GM15510 (cell line): ENCODE results near the gene TBC1D32.

Experiments used
- POLR2A ChIP-seq: IDR thresholded peaks from 3 replicates; pipeline ENCODE4 v1.6.1; 2011; ENCODE audit warnings: borderline replicate concordance; ENCODE audit not compliant: insufficient read length; ENCODE audit errors: extremely low read depth

The TBC1D32 gene

DNA sequence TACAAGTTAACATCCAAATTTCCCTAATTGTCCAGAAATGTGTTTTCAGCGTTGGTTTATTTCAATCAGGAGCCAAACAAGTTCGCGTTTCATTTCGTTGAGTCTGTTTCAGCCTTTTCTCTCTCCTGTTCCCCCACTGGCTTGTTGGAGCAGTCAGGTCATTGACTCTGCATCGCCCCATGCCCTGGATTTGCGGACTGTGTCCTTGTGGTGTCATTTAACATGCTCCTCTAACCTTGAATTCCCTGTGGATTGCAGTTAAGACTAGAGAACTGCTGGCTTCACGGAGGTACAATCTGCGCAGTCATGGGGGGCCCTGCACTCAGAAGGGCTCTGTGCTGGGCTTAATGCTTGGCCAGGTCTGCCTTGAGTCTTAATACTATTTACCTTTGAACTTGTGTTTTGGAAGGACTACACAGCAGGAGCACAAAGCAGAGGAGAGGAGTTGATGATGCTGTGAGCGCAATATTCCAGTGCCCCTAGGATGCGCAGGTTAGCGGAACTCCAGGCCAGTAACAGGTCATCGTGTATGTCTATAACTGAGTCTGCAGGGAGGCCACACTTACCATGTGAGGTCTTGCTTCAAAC, 5.5 kb upstream of the TBC1D32 start:
- no peak for TF ChIP-seq POLR2A

DNA sequence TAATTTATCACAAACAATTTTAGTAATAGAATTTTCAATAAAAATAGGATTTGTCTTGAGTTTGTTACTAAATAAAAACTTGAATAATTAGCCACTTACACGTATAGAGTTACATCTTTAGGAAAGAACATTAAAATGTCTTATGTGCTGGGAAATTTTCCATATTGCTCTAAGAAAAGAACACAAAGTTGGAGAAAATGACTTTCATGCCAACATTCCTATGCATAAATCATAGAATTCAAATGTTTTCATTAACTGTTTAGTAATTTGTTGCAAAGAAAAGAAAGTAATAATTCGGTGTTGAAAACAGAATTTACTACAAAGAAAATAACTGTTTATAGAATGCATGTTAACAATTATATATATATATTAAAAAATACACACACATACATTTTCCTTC, 4.7 kb upstream of the TBC1D32 start:
- TF ChIP-seq POLR2A = no peak

DNA sequence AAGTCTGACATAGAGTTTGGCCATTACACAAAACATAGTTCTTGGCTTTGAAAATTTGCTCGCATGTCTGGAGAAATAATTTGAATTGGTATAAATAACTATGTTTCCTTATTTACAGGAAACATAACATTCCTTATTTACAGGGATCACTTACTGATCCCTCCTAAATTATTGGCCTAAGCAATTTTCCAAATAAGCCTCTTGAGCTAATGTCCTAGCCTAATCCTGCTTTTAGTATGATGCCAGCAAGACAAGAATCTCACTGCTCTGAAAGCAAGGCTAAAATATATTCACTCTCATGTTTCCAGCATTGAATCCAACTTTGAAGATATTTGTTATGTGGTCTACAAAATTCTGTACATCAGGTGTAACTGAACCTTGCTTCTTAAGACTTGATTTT, 4.1 kb upstream of the TBC1D32 start:
- TF ChIP-seq POLR2A = no peak

DNA sequence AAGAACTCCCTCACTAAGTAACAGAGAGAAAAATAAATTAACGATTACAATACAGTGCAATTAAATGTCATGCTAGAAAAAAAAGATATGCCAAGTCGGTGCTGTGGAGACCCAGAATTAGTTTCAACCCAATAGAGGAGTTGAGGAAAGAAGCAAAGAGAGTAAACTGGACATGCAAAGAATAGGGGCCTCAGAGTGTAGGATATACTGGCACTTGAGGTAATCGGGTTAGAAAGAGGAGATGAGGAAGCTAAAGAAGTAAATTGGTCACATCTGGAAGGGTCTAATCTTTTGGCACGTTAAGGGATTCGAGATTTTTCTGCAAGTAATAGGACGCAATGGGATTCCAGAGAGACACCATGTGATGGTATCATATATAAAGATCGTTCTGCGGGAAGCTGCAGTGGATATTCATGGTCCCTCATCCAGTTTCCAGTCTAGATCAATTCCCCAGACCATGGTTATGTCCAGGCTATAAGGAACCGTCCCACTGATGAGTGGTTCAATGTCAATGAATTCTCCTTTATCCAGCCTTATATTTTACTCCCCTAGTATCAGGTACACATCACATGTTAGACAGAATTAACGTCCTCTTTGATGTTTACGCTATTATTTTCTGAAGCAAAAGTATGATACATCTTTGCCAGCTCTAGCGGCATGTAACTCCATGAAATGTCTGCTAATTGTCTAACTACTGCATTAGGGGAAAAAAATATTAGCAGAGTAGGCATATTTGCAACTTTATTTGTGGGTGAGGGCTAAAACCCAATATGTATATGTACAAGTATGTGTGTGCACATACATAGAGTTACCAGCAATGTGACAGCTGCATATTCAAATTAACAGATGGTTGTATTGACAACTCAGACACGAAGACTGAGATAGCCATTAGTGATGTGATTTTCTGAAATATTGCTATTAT, 1.1 kb upstream of the TBC1D32 start:
- TF ChIP-seq POLR2A = no peak

DNA sequence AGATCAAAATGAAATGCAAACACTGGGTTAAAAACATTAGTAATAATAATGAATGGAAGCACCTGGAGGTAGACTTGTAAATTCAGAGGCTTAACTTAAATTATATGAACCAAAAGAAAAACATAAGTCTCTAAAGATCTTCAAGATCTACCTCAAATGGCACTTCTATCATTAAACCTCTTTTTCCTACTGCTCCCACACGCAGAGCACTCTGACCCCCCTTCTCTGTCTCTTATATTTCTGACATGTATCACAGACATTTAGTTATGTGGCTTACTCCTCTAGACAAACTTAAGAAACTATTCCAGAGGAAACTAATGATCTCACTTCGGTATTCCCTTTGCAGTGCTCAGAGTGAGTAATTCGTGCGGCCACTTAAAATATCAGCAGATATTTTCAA, 1.1 kb downstream of the TBC1D32 start:
- no peak for TF ChIP-seq POLR2A

DNA sequence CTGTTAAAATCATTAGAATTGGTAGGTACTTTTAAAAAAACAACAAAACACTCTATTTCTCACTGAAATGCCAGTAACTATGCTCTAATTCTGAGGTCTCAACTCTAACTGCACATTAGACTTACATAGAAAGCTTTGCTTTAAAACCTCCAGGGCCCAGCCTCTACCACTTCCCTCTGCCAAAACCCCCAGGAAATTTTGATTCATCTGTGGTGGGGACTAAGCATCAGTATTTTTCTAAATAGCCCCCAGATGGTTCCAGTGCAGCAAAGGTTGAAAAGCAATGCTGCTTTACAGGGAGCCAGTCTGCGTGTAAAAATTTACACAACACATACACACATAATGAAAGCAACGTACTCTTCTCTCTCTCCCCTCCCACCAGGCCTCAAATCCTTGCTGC, 3.8 kb downstream of the TBC1D32 start:
- TF ChIP-seq POLR2A = no peak

DNA sequence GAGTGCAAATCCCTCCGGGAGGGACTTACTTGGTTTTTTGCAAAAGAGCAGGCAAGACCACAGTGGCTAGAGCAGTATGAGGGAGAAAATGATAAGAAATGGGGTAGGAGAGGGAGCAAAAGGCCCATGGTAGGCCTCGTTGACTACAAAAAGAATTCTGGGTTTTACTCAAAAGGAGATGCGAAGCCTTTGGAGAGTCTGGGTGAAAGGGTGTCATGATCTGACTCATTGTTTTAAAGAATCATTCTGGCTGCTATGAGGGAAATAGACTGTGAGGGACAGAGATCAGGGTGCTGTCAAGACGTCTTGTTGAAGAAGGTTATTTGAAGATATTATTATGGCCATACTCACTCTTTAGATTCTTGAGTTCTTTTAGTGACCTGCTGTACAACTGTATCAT, 13.0 kb downstream of the TBC1D32 start:
- TF ChIP-seq POLR2A = no peak

DNA sequence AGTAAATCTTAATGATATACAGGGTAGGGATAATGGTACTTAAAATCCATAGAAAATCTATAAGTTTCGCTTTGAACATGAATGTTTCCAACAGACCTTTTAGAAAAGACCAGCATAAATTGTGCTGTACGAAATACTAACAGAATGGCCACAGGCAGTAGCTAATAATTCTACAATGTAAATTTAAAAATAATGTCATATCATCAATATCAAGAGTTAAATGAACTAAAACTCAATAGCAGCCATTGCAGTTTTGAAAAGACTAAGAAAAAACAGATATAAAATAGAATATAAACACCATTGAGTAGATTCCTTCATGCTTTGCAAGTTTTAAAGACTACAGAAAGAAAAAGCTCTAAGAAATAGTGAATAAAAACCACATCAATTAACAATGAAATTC, 14.7 kb downstream of the TBC1D32 start:
- no peak for TF ChIP-seq POLR2A

DNA sequence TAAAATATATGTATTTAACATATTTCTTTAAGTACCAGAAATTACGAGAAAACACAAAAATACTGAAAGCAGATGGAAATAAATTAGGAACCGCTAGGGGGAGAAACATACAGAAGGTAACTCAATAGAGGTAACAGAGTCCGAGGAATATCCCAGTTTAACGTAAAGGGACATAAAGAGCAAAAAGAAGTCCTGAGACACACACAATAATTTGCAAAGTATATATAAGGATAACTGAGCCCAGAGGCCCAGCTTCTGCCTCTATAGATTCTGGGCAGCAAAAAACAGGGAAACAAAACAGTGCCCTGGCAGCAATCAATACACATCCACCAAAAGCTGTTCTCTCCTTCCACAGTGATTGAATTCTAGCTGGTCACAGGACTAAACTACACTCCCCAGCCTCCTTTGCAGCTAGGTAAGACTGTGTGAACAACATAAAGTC, 15.1 kb downstream of the TBC1D32 start:
- no peak for TF ChIP-seq POLR2A

DNA sequence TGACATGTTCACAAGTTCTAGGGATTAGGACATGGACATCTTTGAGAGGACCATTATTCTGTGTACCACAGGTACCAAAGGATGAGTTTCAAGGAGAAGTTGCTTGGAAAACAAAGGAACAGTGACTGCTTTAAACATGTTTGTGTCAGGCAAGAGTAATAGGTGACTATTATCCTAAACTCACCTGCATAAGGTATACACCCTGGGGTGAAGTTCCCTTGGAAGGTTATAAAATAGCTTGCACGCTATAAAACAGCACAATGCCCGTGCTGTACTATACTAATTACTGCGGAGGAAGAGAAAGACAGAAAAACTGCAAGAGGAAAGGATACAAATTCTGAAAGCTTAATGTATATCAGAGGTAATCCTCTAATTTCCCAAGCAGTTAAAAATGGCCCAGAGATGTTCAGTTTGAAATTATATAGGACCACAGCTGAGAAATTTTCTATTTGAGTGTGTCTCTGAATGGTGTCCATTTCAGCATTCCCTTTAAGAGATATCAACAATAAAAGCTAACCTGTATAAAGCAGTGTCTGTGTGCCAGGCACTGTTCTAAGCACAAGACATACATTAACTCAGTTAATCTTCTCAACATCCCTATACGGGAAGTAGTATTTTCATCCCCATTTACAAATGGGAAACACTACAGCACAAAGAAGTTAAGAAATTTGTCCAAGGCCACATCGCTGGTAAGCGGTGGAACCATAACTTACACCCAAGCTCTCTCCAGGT, 19.7 kb downstream of the TBC1D32 start:
- no peak for TF ChIP-seq POLR2A

DNA sequence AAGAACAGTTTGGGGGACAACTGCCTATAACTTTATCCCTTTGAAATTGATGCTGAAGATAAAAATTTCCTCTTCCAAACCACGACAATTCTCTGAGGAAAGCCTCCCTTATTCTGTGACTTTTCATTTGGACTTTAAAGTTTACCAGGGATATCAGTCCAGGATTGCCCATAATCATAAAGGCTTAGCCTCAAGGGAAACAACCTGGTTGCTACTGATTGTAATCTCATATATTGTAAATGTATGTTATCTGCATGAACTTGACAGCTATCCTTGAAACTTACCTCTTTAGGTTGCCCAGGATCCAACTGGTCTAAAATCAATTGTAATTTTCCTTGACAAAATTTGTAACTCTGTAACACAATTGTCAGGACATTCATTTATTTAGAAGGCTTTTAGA, 23.8 kb downstream of the TBC1D32 start:
- TF ChIP-seq POLR2A = no peak

DNA sequence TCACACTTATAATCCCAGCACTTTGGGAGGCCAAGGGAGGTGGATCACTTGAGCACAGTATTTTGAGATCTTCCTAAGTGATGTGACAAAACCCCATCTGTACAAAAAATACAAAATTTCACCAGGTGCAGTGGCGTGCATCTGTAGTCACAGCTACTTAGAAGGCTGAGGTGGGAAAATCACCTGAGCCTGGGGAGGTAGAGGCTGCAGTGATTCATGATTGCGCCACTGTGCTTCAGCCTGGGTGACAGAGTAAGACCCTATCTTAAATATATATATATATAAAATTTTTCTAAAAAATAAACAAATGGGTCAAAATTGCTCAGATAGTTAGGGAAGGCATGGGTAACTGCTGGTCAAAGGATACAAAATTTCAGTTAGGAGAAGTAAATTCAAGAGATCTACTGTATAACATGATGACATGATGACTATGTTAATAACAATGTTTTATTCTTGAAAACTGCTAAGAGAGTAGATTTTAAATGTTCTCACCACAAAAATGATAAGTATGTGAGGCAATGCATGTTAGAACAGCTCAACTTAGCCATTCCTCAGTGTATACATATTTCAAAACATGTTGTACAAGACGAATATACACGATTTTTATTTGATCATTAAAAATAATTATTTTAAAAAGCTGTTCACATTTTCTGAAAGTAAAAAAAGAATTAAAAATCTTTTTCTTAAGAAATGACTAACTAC, 24.4 kb downstream of the TBC1D32 start:
- no peak for TF ChIP-seq POLR2A

DNA sequence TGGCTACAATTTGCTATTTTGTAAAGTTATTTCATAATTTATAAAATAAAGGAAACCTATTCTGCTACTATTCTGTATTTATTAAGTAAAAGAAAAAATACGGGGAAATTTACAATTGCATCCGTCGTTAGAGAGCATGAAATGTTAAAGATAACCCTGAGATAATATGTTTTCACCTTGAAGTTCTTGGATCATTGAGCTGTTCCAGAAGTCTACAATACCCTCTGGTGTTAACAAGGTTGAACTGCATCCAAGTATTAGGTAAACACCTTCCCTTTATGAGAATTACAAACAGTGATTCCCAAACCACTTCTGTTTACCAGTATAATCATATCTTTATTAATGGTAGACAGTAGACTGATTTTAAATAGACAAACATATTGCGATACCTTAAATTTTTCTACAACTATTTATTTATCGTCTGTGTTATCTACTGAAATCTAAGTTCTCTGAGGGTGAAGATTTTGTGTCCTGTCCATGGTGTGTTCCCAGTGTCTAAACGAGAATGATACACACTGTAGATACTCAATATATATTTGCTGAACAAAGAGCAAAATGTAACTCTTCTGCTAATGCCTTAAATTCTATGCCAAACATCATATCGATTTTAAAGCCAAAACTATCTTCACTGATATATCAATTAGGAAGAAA, 28.2 kb downstream of the TBC1D32 start:
- TF ChIP-seq POLR2A = no peak

DNA sequence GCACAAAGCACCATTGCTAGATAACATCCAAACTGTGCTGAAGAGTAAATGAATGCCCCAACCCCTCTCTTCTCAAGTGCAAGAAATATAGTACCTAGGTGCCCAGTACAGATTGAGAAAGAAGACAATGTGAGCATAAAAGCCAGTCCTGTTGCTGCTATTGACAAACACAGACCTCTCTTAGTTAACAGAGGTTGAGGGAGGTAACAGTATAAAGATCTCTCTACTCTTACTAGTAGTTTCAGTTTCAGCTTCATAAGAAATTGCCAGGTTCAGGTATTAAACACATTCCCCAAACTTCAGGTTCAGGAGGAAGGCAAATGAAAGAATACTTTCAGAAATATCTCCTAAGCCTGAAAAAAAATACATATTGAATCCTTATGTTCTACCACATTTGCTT, 31.4 kb downstream of the TBC1D32 start:
- TF ChIP-seq POLR2A = no peak

DNA sequence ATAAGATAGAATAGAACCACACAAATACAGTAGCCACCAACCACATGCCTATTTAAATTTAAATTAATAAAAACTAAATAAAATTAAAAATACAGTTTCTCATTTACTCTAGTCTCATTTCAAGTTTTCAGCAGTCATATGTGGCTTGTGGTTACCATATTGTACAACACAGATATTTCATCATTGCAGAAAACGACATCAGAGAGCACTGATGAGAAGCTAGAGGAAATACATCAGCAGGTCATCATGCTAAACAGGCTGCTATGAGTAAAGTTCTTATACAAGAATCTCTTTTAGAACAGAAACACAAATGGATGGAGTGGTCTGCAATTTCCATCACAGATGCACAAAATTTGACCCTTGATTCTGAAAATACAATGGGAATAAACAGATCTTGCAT, 36.6 kb downstream of the TBC1D32 start:
- TF ChIP-seq POLR2A = no peak

DNA sequence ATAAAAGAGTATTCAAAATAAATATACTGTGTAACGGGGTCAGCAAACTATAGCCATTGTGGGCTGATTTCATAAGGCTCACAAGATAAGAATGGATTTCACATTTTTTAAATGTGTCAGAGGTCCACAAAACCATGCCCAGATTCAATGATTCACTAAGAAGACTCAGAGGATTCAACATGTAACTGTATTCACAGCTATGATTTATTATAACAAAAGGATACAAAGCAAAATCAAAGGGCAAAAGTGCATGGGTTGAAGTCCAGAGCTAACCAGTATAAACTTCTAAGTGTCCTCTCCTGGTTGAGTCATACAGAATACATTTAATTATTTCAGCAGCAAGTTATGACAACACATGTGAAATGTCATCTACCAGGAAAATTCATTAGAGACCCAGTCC, 49.2 kb downstream of the TBC1D32 start:
- no peak for TF ChIP-seq POLR2A
